Ovary (tissue), 9 donors: ENCODE results near the gene EPHA2. TPM values are rescaled to one million over a fixed set of nuclear protein-coding genes. Genes with fewer than 3 reads are reported as not detected.

Experiments used
- DNase-seq, 5 donors: peaks; one replicate each; pipeline ENCODE4 v3.0.0-alpha.2; 2019 to 2020
- H3K27ac ChIP-seq, 2 donors: fragments of 200-600 bp; one replicate each; pipeline versions ENCODE4 v1.5.1 to v1.8.0; 2019 to 2022
- H3K27me3 ChIP-seq: fragments of 200-600 bp; one replicate; pipeline ENCODE4 v1.8.0; 2022
- H3K36me3 ChIP-seq: fragments of 200-600 bp; sonication (generic); one replicate; pipeline ENCODE4 v1.5.1; 2019
- H3K4me1 ChIP-seq: one replicate; pipeline ENCODE4 v1.8.1; 2013; ENCODE audit warnings: mild to moderate bottlenecking, moderate library complexity; ENCODE audit not compliant: insufficient read depth
- H3K4me3 ChIP-seq: fragments of 200-600 bp; sonication (generic); one replicate; pipeline ENCODE4 v1.5.1; 2017
- H3K9me3 ChIP-seq, 2 donors: fragments of 200-600 bp in 1 of 2; sonication (generic) in 1 of 2; one replicate each; pipeline versions ENCODE4 v1.5.1 to v1.8.1; 2013 to 2019; ENCODE audit warnings: mild to moderate bottlenecking in 1 of 2, moderate library complexity in 1 of 2
- CTCF ChIP-seq, 3 donors: fragments of 450-650 bp in 2 of 3; fragments of 200-600 bp in 1 of 3; IDR thresholded peaks; one replicate each; pipeline versions ENCODE4 v1.5.1 to v1.8.0; 2016 to 2022; ENCODE audit warnings: antibody characterized with exemption in 3 of 3, mild to moderate bottlenecking in 1 of 3
- EP300 ChIP-seq: sonication (generic); formaldehyde crosslinking; IDR thresholded peaks from one replicate; pipeline ENCODE4 v1.6.1; 2017; ENCODE audit warnings: antibody characterized with exemption
- POLR2A ChIP-seq: fragments of 450-650 bp; IDR thresholded peaks from one replicate; pipeline ENCODE4 v1.6.1; 2017; ENCODE audit warnings: antibody characterized with exemption, mild to moderate bottlenecking, moderate library complexity
- WGBS, 3 donors: extraction: QIAGEN DNeasy Blood & Tissue Kit in 1 of 3; methylation state at CpG; one replicate each; pipeline versions ENCODE4 v1.1.5 to v1.1.7; 2013 to 2017; 5-methylcytosine and 5-hydroxymethylcytosine counted together
- intact Hi-C, 4 donors: fragments of 100-400 bp; cut with DNase I; formaldehyde crosslinking; loops; one replicate each; pipeline versions ENCODE4 v1.11.0 to v1.15.1; 2022 to 2023
- polyA plus RNA-seq, 2 donors: library from polyadenylated mRNA; stranded (reverse); fragments of 200-250 nt in 1 of 2; fragments of 350-450 nt in 1 of 2; fragmentation: Illumina TruSeq in 1 of 2; extraction: RNeasy Lipid Tissue Mini Kit (QIAGEN cat#74804) in 1 of 2; gene quantifications; one replicate each; pipeline ENCODE4 v1.2.3, GENCODE V29; 2013 to 2014
- total RNA-seq, 7 donors: library from RNA; depleted of rRNA in 2 of 7; stranded (reverse); fragments of >200 nt in 2 of 7; fragmentation: NEBNext Ultra II Directional in 3 of 7; extraction: Animal tissue kit (Norgen Biotek cat#: 25700) in 3 of 7; gene quantifications; one replicate each; pipeline versions ENCODE4 v1.1.0 to v1.2.4, GENCODE V29; 2016 to 2023
- donor health status: DM: no; HTN: no; CAD: no; lungs with moderate emphysema.
- donor health status: DM: no; HTN: no; CAD: no.
- donor health status: Bipolar disorder and iron deficiency.
- donor health status: DM: yes; HTN: yes; CAD: no.
- donor health status: DM: no; HTN: no; CAD: no.
- donor health status: DM: yes; HTN: yes; CAD: no.

The EPHA2 gene
- total and polyA plus RNA-seq, 9 donors, result 3.8 to 40.7 (median 8.2) TPM

GRCh38 chr1:16191916-16192546 is 36.2 kb upstream of the EPHA2 start:
- intact Hi-C loops, result loop anchor here in 2 of 4 donors (10.0 kb wide), 1 partner anchor 173 kb away; the partner anchor contains the start of gene SZRD1 (in 2 of the 2)
- H3K27me3 ChIP-seq, result no peaks in the 10 kb centered on the region
- H3K4me3 ChIP-seq, result no peak overlapping the region
- 90 to 92% (median 92%) methylated on average over 6 of the region's 6 CpGs for WGBS, 3 donors
- TF ChIP-seq CTCF (IDR thresholded peaks at IDR 0.05) (no peak), EP300 (no peak)
- DNase-seq, result no peak
- H3K9me3 ChIP-seq, result no peaks in the 10 kb centered on the region
- H3K4me1 ChIP-seq, result peaks cover 5% of the 10 kb centered on the region
- H3K36me3 ChIP-seq, result no peaks in the 10 kb centered on the region
- H3K27ac ChIP-seq, result no peak overlapping the region

GRCh38 chr1:16191309-16191708 is 35.4 kb upstream of the EPHA2 start:
- 69 to 94% (median 94%) methylated on average over 1 of the region's 1 CpG for WGBS, 3 donors
- TF ChIP-seq CTCF (IDR thresholded peaks at IDR 0.05) (no peak), EP300 (no peak), POLR2A (no peak)
- DNase-seq, result peak in 1 of 5 donors; percentile 58
- Histone ChIP-seq H3K4me1 (peaks cover 5% of the 10 kb centered on the region), H3K27me3 (no peaks in the 10 kb centered on the region), H3K27ac (no peak overlapping the region), H3K9me3 (no peaks in the 10 kb centered on the region), H3K36me3 (no peaks in the 10 kb centered on the region), H3K4me3 (no peak overlapping the region)
- intact Hi-C loops, result loop anchor here in 2 of 4 donors (10.0 kb wide), 1 partner anchor 173 kb away; the partner anchor contains the start of gene SZRD1 (in 2 of the 2)

GRCh38 chr1:16189921-16190621 is 34.2 kb upstream of the EPHA2 start:
- no peaks in the 10 kb centered on the region for H3K27me3 ChIP-seq
- H3K27ac ChIP-seq, result no peak overlapping the region
- H3K36me3 ChIP-seq, result no peaks in the 10 kb centered on the region
- TF ChIP-seq POLR2A (no peak), CTCF (IDR thresholded peaks at IDR 0.05) (no peak), EP300 (no peak)
- DNase-seq, result no peak
- H3K9me3 ChIP-seq, result no peaks in the 10 kb centered on the region
- H3K4me3 ChIP-seq, result no peak overlapping the region
- peaks cover 5% of the 10 kb centered on the region for H3K4me1 ChIP-seq
- intact Hi-C loops, result loop anchor here (2.0 to 10.0 kb wide), 3 partner anchors 38 to 175 kb away; partner anchors contain the start of gene SZRD1 (in 2 of the 4)
- WGBS, 3 donors, result 42 to 57% (median 44%) methylated on average over 9 of the region's 9 CpGs

- H3K4me1 ChIP-seq, result peaks cover 5% of the 10 kb centered on the region
- DNase-seq, result no peak
- H3K27me3 ChIP-seq, result no peaks in the 10 kb centered on the region
- no peak overlapping the region for H3K27ac ChIP-seq
- no peaks in the 10 kb centered on the region for H3K36me3 ChIP-seq
- no peak for TF ChIP-seq POLR2A
- TF ChIP-seq EP300, result no peak
- no peak for TF ChIP-seq CTCF (IDR thresholded peaks at IDR 0.05)
- H3K4me3 ChIP-seq, result no peak overlapping the region
- no peaks in the 10 kb centered on the region for H3K9me3 ChIP-seq
- intact Hi-C loops, result loop anchor here in 3 of 4 donors (2.0 to 5.0 kb wide), 2 partner anchors 37 to 110 kb away; no protein-coding TSS in a partner anchor
- WGBS, 3 donors, result 29 to 44% (median 41%) methylated on average over 6 of the region's 6 CpGs
Observed at GRCh38 chr1:16189003-16189402, 33.1 kb upstream of the EPHA2 start.
